Transverse colon (tissue), 3 donors: ENCODE data around the gene ARIH2.

ENCODE experiments used
- CTCF ChIP-seq, 5 experiments: fragments of 200-600 bp in 3 of 5; fragments of 450-650 bp in 2 of 5; sonication (generic) in 3 of 5; IDR thresholded peaks; 1 replicate in 2 of 5; 2 replicates in 3 of 5; pipeline ENCODE4 v1.5.1; 2016 to 2017; ENCODE audit warnings: antibody characterized with exemption in 5 of 5, inconsistent platforms in 3 of 5, mild to moderate bottlenecking in 2 of 5, moderate library complexity in 1 of 5
- EP300 ChIP-seq: sonication (generic); formaldehyde crosslinking; IDR thresholded peaks from one replicate; pipeline ENCODE4 v1.6.1; 2017; ENCODE audit warnings: antibody characterized with exemption, low read depth
- POLR2A ChIP-seq: fragments of 450-650 bp; IDR thresholded peaks from one replicate; pipeline ENCODE4 v1.6.1; 2016; ENCODE audit warnings: antibody characterized with exemption, mild to moderate bottlenecking, moderate library complexity

GRCh38 chr3:48915296-48915695 lies 3.3 kb upstream of the ARIH2 start:
- TF ChIP-seq CTCF (IDR thresholded peaks at IDR 0.05) (no peak), EP300 (no peak), POLR2A (no peak)
